GM23248 (cell line): ENCODE measurements around the gene FOXQ1.

Experiments used
- EZH2 ChIP-seq: fragments of 200-600 bp; sonication (generic); IDR thresholded peaks from 2 replicates; pipeline ENCODE4 v1.6.1; 2018; ENCODE audit warnings: antibody characterized with exemption, mild to moderate bottlenecking; ENCODE audit not compliant: insufficient read depth, poor library complexity, severe bottlenecking
- EZH2phosphoT487 ChIP-seq: fragments of 200-600 bp; sonication (generic); IDR thresholded peaks from 2 replicates; pipeline ENCODE4 v1.6.1; 2018; ENCODE audit warnings: antibody characterized with exemption, moderate library complexity, mild to moderate bottlenecking, low read depth; ENCODE audit not compliant: insufficient read depth

GRCh38 chr6:1348675-1349074 lies 36.8 kb downstream of the FOXQ1 start:
- TF ChIP-seq EZH2 (no peak), EZH2phosphoT487 (no peak)
